ENCODE data around the gene BRK1.
"Not testable (repeated sequence)": the region's sequence is repeated elsewhere in the genome, so short reads cannot be mapped to it uniquely, and the experiment has no call there.

BRK1 gene

DNA sequence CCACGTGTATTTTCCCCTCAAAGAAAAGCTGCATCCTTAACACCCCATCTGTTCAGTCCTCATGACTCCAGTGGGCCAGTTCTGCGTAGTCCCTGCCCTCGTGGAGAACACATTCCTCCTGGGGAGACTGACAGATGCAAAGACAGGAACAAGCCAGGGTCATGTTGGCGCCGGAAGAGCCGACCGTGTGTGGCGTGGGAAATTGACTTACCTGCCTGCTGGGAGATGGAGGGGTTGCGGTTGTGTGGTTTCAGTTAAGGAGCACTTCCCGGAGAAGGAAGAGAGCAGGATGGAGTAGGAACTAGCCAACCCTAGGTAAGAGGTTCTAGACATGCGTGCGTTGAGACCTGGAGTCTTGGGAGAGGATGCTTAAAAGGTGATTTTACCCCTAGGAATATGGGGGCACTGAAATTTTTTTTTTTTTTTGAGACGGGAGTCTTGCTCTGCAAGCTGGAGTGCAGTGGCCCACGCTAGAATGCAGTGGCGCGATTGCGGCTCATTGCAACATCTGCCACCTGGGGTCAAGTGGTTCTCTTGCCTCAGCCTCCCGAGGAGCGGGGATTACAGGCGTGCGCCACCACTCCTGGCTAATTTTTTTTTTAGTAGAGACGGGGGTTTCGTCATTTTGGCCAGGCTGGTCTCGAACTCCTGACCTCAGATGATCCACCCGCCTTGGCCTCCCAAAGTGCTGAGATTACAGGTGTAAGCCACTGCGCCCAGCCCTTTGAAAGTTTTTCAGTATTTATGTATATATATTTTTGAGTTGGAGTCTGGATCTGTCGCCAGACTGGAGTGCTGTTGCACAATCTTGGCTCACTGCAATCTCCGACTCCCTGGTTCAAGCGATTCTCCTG, 27.5 kb downstream of the BRK1 start:
- DNase-seq (ENCODE audit: low read depth in 2 of 2): no peak

DNA sequence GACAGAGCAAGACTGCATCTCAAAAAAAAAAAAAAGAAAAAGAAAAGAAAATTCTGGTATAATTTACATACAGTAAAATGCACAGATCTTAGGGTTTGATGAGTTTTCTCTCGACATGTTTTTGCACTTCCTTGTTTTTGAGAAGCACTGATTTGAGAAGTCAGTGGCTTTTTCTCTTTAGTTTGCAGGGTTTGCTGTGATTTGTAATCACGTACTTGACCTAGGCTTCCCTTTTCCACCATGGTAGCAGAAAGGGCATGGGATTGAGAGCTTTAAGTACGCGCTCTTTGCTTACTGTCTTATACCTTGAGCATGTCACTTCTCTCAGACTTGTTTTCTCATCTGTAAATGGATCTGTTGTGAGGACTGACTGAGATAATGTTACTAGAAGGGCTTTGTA, 30.2 kb downstream of the BRK1 start:
- no peak for DNase-seq (ENCODE audit: low read depth in 2 of 2)

DNA sequence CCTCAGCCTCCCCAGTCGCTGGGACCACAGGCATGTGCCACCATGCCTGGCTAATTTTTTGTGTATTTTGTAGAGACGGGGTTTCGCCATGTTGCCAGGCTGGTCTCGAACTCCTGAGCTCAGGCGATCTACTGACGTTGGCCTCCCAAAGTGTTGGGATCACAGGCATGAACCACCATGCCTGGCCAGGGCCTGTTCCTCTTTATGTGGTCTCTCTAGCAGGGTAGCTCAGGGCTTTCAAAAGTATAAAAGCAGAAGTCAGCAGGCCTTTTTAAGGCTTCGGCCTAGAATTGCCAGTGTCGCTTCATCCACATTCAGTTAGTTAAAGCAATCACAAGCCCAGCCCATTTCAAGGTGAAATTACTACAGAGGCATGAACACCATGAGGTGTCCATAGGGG, 33.8 kb downstream of the BRK1 start:
- DNase-seq (ENCODE audit: low read depth in 2 of 2): no peak

DNA sequence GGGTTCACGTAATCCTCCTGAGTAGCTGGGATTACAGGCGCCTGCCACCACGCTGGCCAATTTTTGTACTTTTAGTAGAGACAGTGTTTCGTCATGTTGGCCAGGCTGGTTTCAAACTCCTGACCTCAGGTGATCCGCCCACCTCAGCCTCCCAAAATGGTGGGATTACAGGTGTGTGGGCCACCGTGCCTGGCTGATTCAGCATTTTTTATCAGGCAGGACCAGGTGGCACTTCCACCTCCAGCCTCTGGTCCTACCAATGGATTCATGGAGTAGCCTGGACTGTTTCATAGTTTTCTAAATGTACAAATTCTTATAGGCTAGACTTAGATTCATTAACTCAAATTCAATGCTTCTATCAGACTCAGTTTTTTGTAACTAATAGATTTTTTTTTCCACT, 35.5 kb downstream of the BRK1 start:
- no peak for DNase-seq (ENCODE audit: low read depth in 2 of 2)

DNA sequence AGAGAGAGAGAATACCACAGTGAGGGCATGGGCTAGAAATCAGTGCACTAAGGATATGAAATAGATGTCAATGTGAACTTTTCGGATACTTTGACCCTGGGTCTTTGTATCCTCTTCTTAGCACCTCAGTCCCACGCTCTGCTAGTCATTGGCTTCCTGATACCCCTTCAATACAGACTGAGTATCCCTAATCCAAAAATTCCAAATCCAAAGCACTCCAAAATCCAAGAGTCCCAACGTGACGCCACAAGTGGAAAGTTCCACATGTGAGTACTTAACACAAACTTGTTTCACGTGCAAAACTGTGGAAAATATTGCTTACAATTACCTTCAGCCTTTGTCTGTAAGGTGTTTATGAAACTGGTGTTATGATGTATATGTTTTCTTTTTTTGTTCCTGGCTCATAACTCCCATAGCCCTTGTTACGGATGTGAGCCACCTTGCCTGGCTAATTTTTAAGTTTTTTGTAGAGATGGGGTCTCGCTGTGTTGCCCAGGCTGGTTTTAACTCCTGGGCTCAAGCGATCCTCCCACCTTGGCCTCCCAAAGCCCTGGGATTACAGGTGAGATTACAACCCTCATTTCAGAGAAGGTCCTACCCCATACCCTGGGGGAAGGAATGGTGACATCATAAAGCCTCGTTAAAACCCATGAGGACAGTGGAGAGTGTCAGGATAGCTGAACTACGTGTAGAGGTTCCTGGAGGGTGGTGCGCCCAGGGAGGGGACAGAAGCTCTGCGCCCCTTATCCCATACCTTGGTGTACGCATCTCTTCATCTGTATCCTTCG, 39.1 kb downstream of the BRK1 start:
- DNase-seq (ENCODE audit: low read depth in 2 of 2): no peak

DNA sequence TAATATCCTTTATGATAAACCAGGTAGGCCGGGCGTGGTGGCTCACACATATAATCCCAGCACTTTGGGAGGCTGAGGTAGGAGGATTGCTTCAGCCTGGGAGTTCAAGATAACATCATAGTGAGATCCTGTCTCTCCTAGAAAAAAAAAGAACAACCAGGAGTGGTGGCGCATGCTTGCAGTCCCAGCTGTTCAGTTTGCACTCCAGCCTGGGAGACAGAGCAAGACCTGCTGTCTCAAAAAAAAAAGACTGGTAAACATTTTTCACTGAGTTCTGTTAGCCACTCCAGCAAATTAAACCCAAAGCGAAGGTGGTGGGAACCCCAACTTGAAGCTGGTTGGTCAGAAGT, 39.6 kb downstream of the BRK1 start:
- DNase-seq (ENCODE audit: low read depth in 2 of 2): no peak

DNA sequence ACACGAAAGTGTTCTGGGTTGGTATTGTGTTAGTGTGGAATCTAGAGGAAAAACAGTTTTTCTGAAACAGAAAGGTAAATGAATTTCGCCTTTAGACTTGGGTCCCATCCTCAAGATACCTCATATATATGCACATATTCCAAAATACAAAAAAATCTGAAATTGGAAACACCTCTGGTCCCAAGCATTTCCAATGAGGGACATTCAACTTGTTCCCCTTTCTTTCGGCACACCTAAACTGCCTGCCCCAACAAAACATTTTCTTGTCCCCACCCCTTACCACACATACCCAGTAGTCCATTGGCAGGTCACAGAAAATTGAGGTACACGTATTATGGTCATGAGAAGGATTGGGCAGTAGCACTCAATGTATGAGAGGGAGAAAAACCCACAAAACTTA, 40.2 kb downstream of the BRK1 start:
- no peak for DNase-seq (ENCODE audit: low read depth in 2 of 2)

DNA sequence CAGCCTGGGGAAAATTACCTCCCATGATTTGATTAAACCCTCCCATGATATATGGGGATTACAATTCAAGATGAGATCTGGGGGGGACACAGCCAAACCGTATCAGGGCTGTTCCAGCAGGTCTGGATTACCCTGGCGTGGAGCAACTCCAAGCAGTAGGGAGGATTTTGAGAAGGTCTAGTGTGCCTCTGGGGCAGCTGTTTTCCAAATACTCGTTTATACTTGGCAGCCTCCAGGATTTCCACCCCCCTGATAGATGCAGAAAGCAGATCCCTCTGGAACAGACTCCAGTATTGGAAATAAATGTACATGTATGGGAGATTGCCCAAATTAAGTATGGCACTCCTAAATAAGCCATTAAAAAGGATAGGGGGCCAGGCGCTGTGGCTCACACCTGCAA, 41.6 kb downstream of the BRK1 start:
- no peak for DNase-seq (ENCODE audit: low read depth in 2 of 2)

DNA sequence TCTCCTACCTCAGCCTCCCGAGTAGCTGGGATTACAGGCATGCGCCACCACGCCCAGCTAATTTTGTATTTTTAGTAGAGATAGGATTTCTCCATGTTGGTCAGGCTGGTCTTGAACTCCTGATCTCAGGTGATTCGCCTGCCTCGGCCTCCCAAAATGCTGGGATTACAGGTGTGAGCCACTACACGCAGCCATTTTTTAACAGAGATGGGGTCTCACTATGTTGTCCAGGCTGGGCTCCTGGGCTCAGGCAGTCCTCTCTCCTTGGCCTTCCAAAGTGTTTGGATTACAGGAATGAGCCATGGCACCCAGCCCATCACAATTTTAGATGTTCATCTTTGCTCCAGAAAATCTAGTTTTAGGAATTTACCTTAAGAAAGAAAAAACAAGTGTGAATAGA, 43.1 kb downstream of the BRK1 start:
- not testable (repeated sequence) for DNase-seq (ENCODE audit: low read depth in 2 of 2)

DNA sequence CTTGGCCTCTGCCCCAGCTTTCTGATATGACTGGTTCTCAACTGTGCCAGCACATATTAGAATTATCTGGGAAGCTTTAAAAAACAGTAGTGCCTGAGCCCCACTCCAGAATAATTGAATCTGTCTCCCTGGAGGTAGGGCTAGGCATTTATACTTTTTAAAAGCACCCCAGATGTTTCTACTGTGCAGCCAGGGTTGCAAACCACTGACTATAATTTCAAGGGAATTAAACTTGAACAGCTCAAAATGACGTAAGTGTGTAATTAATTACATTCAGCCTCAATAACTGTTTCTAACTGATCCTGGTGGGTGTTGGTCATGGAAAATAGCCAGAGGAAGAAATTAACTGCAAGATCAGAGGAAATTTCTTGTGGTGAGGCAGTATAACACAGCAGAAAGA, 44.9 kb downstream of the BRK1 start:
- no peak for DNase-seq (ENCODE audit: low read depth in 2 of 2)

DNA sequence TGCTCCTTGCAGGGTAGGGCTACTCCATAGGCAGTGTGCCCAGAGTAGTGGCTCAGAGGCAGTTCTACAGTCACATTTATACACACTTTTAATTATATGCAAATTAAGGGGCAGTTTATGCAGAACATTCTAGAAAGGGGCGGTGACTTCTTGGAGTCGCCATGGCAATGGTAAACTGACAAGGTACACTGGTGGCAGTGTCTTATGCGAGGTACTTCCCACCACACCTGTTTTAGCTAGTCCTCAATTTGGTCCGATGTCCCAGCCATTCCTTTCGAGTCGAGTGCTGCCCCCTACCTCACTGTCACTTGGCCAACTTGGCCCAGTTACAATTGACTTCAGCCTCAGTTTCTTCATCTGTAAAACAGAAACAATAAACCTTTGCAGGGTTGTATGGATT, 45.5 kb downstream of the BRK1 start:
- DNase-seq (ENCODE audit: low read depth in 2 of 2): no peak

DNA sequence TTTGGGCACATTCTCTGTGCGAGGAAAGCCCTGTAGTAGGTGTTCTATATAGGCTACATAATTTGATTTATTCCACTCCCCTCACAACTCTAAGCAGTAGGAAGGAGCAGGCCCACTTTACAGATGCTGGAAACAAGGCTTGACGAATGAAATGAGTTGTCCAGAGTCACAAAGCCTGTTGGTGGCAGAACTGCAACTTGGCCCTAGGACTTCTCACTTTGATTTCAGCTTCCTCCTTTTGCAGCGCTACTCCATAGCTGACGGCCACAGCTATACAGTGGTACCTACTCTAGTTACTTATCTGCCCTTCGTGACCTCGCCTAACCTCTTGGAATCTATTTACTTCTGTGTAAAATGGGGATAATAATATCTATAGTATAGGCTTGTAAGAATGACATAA, 46.7 kb downstream of the BRK1 start:
- no peak for DNase-seq (ENCODE audit: low read depth in 2 of 2)

DNA sequence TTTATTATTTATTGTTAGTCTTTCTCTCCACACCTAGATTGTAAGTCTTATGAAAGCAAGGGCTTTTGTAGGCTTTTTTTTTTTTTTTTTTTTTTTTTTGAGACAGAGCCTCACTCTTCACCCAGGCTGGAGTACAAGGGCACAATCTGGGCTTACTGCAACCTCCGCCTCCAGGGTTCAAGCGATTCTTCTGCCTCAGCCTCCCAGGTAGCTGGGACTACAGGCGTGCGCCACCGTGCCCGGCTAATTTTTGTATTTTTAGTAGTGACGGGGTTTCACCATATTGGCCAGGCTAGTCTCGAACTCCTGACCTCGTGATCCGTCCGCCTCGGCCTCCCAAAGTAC, 48.7 kb downstream of the BRK1 start:
- DNase-seq (ENCODE audit: low read depth in 2 of 2): not testable (repeated sequence)

DNA sequence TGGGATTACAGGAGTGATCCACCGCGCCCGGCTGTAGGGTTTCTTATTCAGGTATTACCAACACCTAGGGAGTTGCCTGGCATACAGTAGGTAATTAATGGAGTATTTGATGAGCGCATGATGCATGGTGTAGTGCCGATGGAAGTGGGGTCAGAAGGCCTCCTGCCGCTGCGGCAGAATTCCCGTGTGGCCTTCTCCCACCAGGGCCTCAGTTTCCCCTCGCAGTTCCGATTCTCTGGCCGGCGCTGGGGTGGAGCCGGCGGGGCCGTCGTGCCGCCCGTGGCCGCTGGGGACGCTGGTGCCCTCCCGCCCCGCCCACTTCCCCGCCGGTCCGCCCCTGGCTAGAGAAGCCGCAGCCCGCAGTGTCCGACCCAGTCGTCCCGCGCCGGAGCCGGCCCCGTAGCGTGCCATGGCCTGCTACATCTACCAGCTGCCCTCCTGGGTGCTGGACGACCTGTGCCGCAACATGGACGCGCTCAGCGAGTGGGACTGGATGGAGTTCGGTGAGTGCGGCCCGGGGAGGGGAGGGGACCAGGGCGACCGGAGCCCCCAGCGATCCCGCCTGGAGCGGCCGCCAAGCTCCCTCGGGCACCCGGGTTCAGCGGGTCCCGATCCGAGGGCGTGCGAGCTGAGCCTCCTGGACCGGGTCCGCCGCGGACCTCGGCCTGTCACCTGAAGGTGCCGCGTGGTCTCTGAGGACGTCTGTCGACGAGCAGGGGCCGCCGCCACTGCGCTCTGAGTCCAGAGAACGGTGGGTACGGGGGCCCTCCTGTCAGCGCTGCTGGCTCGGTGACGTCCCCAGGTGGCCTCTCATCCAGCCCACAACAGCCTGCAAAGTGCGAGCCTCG, 49.3 kb downstream of the BRK1 start, which contains the start of gene IRAK2:
Gene IRAK2, plus strand, starts transcription at position 374 of the 848 bp plus-strand sequence. Its CDS starts 36 bp downstream, at position 410.
- DNase-seq (ENCODE audit: low read depth in 2 of 2): peak; percentile 41 to 46

DNA sequence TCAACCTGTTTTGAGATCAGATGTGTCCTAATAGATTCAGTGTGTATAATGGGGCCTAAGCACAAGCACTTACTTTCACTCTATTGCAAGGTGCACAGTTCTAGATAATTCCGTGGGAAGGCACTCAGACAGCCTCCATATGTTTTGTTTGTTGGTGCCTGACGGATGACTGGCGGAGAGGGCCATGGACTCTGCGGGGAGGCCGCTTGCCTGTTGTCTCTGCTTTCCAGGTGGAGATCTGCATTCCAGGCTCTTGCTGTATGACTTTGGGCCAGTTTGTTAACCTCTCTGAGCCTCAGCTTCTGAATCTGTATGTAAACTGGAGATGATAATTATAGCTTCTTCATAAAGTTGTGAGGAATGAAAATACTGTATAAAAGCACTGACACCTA, 50.7 kb downstream of the BRK1 start:
- DNase-seq (ENCODE audit: low read depth in 2 of 2): no peak

DNA sequence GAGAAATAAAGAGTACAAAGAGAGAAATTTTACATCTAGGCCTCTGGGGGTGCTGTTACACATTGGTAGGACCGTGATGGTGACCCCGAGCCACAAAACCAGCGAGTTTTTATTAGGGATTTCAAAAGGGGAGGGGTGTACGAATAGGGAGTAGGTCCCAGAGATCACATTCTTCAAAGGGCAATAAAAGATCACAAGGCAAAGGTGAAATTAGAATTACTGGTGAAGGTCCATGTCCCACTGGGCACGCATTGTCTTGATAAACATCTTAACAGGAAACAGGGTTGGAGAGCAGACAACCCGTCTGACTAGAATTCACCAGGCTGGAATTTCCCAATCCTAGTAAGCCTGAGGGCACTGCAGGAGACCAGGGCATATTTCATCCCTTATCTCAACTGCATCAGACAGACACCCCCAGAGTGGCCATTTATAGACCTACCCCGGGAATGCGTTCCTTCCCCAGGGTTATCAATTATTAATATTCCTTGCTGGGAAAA, 53.6 kb downstream of the BRK1 start:
- DNase-seq (ENCODE audit: low read depth in 2 of 2): no peak

DNA sequence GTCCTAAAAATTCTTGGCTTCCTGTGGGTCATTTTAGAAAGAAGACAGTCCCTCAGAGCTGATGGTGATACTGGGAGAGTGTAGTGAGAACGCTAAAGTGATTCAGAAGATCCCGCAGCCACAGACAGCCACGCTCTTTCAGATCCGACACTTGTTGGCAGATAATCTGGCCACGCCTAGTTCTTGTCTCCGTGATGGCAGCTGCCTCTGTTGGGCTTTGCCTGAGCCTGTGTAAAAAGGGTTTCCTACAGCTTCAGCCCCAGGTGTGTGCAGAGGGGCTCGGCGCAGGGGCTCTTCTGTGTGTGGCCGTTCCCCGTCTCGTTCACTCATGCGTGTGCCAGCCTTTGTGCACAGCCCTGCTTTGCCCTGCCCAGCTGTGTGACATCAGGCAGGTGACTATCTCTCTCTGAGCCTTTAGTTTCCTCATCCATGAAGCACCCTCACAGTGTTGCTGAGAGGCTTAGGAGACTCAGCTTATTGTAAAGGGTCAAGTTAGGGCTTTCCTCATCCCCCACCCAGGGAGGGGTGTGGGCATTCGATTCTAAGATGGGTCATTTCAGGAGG, 55.5 kb downstream of the BRK1 start:
- DNase-seq (ENCODE audit: low read depth in 2 of 2): no peak

DNA sequence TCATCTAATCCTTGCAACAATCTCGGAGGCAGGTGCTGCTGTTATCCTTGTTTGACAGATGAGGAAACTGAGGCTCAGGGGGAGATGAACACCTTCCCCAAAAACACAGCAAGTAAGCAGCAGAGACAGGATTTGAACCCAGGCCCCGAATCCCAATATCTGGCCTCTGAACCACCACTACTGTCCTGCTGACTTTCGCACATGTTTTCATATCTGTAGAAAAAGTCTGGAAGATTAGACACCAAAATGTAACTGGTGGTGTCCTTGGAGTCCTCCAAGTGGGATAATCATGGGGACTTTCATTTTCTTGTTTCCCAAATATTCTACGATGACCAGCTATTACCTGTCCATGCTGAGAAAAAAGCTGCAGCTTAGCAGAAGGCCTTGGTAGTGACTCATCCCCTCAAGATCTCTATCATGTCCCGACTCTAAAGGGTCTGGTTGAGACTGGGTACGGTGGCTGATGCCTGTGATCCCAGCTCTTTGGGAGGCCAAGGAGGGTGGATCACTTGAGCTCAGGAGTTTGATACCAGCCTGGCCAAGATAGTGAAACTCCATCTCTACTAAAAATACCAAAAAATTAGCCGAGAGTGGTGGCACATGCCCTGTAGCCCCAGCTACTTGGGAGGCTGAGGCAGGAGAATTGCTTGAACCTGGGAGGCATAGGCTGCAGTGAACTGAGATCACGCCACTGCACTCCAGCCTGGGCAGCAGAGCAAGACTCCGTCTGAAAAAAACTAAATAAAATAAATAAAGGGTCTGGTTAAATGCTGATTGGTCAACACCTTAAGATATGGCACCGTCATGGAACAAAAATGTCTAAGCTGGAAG, 57.8 kb downstream of the BRK1 start:
- DNase-seq (ENCODE audit: low read depth in 2 of 2): no peak

DNA sequence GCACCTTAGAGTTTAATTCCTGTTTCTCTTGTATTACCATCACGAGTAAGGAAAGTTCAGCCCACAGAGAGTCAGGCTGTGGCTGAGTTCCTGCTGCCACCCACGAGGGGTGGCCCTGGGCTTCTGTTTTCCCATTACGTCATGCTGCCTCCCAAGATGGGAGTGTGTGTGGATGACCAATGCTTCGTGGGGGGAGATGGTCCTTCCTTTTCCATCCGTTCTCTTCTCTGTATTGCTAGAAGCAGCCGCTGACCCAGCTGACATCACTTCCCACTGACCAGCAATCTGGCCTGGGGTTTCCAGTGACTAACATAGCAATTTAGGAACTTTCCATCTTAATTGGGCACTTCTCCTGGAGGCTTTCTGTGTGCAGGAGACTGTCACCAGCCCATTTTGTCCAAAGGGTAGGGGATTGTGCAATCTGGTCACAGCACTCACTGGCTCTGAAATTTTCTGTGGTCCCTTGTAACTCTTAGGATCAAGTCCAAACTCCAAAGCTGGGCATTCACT, 58.5 kb downstream of the BRK1 start:
- no peak for DNase-seq (ENCODE audit: low read depth in 2 of 2)

DNA sequence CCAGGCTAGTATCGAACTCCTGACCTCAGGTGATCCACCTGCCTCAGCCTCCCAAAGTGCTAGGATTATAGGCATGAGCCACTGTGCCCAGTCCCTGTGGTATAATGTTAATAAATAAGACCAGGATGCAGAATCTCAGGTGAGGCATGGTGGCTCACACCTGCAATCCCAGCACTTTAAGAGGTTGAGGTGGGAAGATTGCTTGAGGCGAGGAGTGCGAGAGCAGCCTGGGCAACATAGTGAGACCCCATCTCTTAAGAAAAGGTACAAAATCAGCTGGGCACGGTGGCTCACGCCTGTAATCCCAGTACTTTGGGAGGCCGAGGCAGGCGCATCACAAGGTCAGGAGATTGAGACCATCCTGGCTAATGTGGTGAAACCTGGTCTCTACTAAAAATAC, 59.9 kb downstream of the BRK1 start:
- DNase-seq (ENCODE audit: low read depth in 2 of 2): not testable (repeated sequence)

DNA sequence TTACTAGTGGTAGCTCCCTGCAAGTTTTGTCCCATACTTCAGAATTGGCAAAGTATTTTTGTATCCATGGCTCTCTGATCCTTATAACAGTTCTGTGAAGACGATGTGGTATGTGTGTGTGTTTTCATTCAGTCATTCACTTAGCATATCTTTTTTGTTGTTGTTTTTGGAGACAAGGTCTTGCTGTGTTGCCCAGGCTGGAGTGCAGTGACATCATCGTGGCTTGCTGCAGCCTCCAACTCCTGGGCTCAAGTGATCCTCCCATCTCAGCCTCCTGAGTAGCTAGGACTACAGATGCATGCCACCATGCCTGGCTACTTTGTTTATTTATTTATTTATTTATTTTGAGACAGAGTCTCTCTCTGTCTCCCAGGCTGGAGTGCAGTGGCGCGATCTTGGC, 60.7 kb downstream of the BRK1 start:
- DNase-seq (ENCODE audit: low read depth in 2 of 2): not testable (repeated sequence)
